ENCODE results near the gene MELTF.

DNA sequence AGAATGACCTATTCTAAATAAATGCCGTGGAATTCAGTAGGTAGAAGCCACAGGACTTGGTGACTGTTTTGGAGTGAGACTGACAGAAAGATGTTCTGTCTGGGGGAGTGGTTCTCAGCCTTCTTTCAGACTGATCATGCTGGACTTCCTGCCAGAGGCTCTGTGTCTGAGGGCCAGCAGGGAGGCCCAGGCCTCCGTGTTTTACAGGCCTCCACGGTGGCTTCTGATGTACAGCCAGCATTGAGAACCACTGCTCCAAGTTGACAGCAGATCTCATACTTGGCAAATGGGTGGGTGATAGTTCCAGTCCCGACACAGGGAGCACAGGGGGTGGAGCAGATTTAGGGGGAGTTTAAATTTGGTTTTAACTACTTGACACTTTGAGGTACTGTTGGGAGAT lies 54.3 kb downstream of the MELTF start:
- TF ChIP-seq, protein P1, sequence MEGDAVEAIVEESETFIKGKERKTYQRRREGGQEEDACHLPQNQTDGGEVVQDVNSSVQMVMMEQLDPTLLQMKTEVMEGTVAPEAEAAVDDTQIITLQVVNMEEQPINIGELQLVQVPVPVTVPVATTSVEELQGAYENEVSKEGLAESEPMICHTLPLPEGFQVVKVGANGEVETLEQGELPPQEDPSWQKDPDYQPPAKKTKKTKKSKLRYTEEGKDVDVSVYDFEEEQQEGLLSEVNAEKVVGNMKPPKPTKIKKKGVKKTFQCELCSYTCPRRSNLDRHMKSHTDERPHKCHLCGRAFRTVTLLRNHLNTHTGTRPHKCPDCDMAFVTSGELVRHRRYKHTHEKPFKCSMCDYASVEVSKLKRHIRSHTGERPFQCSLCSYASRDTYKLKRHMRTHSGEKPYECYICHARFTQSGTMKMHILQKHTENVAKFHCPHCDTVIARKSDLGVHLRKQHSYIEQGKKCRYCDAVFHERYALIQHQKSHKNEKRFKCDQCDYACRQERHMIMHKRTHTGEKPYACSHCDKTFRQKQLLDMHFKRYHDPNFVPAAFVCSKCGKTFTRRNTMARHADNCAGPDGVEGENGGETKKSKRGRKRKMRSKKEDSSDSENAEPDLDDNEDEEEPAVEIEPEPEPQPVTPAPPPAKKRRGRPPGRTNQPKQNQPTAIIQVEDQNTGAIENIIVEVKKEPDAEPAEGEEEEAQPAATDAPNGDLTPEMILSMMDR (IDR thresholded peaks at IDR 0.05): no peak
- no peak for TF ChIP-seq POLR2A (IDR thresholded peaks at IDR 0.05)

Measured in adrenal gland (tissue), 5 donors.